OCI-LY7 (cell line): ENCODE results near the gene DPP8.

Experiments
- CTCF ChIP-seq: fragments of 200-600 bp; sonication (generic); conservative IDR thresholded peaks from 2 replicates; pipeline ENCODE4 v1.5.1; 2014; ENCODE audit warnings: mild to moderate bottlenecking, antibody characterized with exemption, low read length, moderate library complexity, mixed read lengths
- EZH2phosphoT487 ChIP-seq: fragments of 200-600 bp; sonication (generic); IDR thresholded peaks from 2 replicates; pipeline ENCODE4 v1.6.1; 2018; ENCODE audit warnings: low read depth, borderline replicate concordance, mild to moderate bottlenecking, mixed run types, antibody characterized with exemption, low read length, moderate library complexity, mixed read lengths

DNA sequence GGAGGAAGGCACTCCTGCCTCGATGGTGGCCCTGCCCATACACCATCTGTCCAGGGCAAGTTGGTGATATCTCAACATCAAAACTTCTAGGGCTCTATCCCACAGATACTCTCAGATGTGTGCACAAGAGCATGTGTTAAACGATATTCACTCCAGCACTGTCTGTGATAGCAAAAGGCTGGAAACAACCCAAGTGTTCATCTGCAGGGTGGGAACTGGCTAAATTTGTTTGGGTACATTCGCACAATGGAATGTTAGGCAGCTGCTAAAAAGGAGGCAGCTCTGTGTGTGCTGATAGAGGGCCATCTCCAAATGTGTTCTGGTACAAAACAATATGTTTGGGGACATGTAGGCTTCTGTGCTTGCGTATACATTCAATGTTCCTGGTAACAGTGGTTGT lies 114.5 kb downstream of the DPP8 start:
- no peak for TF ChIP-seq CTCF
- TF ChIP-seq EZH2phosphoT487, result no peak
